NCI-H524 treated with DMSO at 0.1 percent for 48 hours (cell line): ENCODE measurements around the gene CCDC158.
"Not testable (repeated sequence)": the region's sequence is repeated elsewhere in the genome, so short reads cannot be mapped to it uniquely, and the experiment has no call there.

Experiments used
- DNase-seq: peaks from one replicate; lab custom pipeline; 2025; lab: John Stamatoyannopoulos, UW

The CCDC158 gene

DNA sequence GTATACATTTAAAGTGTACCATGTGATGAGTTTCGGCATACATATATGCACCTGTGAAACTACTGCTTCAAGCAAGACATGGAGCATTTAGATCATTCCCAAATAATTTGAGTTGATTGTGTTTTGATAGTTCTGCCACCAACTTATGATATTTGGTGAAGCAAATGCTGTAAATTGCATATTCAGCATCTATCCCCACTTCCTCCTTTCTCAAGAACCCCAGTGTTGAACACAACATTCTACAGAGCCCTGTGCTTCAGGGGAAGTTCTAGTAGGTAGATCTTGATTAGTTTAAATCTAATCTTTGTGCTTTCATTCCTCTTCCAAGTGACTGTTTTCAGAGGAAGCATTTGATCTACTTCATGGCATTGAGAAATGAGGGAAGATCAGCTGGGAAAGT lies 8.7 kb upstream of the CCDC158 start:
- no peak for DNase-seq

DNA sequence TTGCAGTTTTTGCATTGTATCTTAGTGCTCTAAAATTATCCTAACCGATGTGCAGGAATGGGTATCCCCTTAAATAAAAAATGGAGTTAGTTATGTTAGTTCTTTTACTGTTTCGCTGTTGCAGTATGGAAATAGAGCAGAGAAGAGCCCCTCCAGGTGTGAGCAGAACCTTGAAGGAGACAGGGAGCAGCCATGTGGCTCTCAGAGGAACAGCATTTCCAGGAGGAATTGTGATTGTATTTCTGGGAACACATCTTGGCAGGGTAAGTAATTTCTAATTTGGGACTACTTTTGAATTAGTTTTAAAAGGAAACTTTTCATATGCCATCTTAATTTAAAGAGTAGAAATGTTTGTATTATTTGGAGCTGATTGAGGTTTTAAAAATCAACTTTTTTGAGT lies 5.3 kb upstream of the CCDC158 start:
- no peak for DNase-seq

DNA sequence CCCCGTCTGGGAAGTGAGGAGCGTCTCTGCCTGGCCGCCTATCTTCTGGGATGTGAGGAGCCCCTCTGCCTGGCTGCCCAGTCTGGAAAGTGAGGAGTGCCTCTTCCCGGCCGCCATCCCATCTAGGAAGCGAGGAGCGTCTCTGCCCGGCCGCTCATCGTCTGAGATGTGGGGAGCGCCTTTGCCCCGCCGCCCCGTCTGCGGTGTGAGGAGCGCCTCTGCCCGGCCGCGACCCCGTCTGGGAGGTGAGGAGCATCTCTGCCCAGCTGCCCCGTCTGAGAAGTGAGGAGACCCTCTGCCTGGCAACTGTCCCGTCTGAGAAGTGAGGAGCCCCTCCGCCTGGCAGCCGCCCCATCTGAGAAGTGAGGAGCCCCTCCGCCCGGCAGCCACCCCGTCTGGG lies 2.2 kb upstream of the CCDC158 start:
- DNase-seq = not testable (repeated sequence)

DNA sequence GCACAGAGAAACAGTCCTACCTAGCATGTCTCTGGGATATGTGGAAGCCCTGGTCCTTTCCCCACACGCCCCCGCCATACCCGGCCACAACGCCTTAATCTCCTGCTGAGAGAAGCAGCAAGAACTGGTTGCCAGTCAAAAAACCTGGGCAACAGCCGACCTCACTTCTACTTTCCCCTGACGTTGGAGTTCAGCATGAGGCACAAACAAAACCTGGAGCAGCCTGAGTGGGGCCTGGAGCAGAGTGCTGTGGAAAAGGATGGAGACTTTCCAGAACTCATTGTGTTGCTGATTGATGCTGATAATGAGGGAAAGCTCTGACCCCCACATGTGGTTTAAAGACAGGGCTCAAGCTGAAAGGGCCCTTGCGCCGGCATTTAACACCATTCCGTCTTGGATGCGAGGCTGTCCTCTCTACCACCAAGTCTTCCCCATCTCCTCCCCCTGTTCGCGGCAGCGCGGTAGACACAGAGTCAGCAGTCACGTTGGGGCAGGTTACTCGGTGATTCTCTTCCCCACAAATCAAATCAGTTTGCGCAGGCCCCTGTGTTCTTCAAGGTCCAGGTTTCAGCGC lies 666 bp downstream of the CCDC158 start:
- no peak for DNase-seq

GRCh38 chr4:76410636-76411035 lies 10.3 kb downstream of the CCDC158 start:
- no peak for DNase-seq

GRCh38 chr4:76407440-76408119 lies 13.4 kb downstream of the CCDC158 start:
- no peak for DNase-seq

- DNase-seq = no peak
Observed at GRCh38 chr4:76406081-76406480, 14.9 kb downstream of the CCDC158 start.

GRCh38 chr4:76401654-76402053 lies 19.3 kb downstream of the CCDC158 start:
- no peak for DNase-seq

DNA sequence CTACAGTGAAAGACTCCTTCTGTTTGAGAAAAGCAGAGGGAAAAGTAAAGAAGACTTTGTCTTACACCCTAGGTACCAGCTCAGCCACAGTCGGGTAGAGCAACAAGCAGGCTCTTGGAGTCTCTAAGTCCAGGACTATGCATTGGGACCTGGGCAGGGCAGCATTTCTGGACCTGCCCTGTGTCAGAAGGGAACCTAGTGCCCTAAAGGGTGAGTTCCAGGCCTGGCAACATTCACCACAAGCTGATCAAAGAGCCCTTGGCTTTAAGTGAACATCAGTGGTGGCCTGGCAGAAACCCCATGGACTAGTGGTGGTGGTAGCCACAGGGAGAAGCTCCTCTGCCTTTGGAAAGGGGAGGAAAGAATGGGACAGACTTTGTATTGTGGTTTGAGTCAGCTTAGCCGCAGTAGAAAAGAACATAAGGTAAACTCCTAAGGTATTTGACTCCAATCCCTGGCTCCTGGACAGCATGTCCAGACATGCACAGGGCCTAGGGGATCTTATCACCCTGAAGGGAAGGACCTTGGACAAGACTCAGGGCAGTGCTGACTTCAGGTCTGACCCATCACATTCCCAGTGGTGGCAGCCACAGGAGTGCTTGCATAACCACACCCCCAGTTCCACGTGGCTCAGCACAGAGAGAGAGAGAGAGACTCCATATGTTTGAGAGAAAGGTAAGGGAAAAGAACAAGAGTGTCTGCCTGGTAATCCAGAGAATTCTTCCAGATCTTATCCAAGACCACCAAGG lies 32.6 kb downstream of the CCDC158 start:
- DNase-seq = no peak

- no peak for DNase-seq
Observed at GRCh38 chr4:76386566-76387305, 34.2 kb downstream of the CCDC158 start.

GRCh38 chr4:76385974-76386373 lies 35.0 kb downstream of the CCDC158 start:
- DNase-seq = no peak

- no peak for DNase-seq
Observed at GRCh38 chr4:76384052-76384451, 36.9 kb downstream of the CCDC158 start.

DNA sequence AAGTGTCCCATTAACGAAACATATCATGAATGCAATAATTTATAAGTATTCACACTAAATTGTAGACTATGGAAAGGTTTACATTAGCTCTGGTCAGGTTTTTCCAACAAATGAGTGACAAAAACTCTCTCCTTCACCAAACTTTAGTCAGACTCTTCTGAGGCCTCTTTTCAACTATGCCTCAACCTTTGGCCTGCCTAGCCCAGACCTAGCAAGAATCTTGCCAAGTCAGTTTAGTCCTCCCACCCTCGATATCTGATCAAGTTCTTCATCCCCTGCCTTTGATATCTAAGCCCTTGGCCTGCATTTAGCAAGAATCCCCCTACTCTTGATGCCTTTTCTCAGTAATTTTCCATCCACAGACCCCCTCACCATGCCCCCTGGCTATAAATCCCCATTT lies 37.9 kb downstream of the CCDC158 start:
- no peak for DNase-seq

DNA sequence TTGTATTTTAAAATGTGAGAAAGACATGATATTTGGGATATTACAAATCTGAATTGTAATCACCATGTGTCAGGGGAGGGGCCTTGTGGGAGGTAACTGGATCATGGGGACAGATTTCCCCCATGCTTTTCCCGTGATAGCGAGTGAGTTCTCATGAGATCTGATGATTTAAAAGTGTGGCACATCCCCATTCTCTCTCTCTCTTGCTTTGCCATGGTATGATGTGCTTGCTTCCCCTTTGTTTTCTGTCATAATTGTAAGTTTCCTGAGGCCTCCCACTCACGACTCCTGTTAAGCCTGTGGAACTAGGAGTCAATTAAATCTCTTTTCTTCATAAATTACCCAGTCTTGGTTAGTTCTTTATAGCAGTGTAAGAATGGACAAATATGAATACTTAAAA lies 39.0 kb downstream of the CCDC158 start:
- DNase-seq = no peak

GRCh38 chr4:76380561-76380960 lies 40.4 kb downstream of the CCDC158 start:
- DNase-seq = no peak

DNA sequence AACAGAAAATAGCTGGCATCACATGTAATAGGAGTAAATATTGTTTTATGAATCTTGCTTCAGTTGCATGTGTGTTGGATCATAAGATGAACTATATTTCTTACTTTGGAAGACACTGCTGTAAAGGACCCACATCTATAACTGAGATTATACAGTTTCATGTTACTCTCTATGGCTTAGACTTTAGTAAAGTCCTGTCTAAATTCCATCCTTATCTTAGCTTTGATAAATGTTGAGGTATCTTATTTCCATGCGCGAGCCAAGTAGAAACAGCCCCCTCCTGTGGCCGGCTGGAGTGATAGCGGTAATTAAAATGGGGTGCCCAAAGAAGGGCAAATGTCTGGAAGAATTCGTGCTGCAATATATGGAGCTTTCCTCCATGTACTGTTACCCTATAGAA lies 43.0 kb downstream of the CCDC158 start:
- DNase-seq = no peak

GRCh38 chr4:76377481-76377901 lies 43.5 kb downstream of the CCDC158 start:
- no peak for DNase-seq

- DNase-seq = no peak
Observed at GRCh38 chr4:76376534-76376933, 44.4 kb downstream of the CCDC158 start.

DNA sequence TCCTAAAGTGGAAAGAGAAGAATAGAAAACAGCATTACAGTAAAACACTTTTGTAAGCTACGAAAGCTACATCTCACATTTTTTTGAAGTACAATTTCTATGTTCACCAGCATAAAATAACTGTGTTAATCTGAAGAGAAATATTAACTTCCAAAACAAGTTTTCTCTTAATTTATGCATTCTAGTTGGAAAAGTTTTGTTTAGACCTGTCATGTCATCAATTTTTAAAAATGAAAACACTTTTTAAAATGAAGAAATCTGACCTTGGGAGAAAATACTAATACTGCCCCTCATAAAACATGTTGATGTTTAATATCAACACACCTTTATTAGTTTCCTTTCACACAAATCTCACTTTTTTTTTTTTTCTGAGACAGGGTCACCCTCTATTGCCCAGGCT lies 45.2 kb downstream of the CCDC158 start:
- DNase-seq = no peak

GRCh38 chr4:76374798-76375197 lies 46.1 kb downstream of the CCDC158 start:
- no peak for DNase-seq

GRCh38 chr4:76373919-76374552 lies 46.9 kb downstream of the CCDC158 start:
- no peak for DNase-seq

DNA sequence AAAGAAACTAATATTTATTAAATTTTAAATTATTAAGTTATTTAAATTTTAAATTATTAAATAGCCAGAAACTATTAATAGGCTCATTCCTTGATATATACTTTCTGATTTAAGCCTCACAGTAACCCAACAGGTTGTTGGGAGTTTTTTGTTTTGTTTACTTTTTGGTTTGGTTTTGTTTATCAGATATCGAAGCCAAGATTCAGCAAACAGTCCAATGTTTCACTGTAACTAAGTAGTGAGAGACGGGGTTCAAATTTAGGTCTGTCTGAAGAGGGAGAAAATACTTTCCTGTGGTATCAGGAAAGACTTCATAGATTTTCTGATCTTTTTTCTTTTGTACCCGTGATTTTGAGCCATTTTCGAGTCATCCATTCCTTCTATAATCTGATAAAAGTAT lies 54.2 kb downstream of the CCDC158 start:
- no peak for DNase-seq
